RPMI8226 (cell line): Measurements from ENCODE around the gene DNM2.

ENCODE experiments used
- DNase-seq: peaks from one replicate; pipeline ENCODE4 v3.0.0-alpha.2; 2015

DNM2 gene

GRCh38 chr19:10788146-10788545, 70.3 kb downstream of the DNM2 start:
- DNase-seq: no peak

GRCh38 chr19:10789866-10790265, 72.0 kb downstream of the DNM2 start:
- no peak for DNase-seq

DNA sequence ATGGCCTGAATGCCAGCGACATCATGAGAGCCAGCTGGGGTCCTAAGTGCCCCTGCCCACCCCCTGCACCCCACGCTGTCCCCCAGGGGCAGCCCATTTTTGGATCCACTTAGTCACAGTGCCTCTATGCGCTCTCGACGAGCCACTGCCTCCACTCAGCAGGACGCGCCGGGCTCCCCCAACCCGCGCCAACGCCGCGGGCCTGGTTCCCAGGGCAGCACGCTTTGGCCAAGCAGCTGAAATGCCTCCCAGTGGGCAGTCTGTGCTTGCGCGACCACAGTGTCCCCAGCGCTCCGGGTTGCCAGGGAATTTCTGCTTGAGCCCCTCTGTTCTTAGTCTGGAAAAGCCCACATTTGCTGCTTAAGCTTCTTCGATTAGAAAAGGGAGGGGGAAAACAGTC, 78.8 kb downstream of the DNM2 start:
- DNase-seq: no peak

GRCh38 chr19:10797078-10797477, 79.2 kb downstream of the DNM2 start:
- no peak for DNase-seq

DNA sequence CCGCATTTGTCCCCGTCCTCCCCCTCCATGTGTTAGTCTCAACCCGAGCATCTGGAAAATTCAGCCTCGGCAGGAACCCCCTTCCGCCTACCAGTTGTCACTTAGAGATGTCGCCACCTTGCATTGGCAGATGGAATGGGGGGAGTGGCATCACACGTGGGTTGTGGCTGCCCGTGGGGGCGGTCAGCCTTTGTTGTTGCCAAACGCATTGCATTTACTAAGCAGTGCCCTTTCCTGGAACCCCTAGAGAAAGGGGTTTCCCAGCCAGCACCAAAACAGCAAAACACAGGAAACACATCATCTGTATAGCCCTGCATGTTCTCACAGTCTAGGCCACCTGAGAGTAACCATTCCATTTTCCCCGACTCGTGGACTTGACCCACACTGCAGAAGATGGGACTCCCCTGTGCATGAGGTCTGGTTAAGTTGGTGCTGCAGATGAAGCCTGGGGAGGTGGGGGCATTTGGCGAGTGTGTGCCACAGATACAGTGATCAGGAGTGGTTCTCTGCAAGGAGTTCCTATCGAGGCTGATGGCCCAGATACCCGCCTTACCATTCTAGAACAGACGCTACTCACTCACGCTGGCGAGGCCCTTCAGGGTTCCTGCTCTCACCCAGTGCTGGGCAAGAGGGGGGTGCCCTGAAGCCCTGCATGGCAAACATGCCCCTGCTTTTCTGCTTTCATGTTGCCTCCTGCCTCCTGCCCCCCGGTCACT, 79.8 kb downstream of the DNM2 start:
- DNase-seq: no peak

DNA sequence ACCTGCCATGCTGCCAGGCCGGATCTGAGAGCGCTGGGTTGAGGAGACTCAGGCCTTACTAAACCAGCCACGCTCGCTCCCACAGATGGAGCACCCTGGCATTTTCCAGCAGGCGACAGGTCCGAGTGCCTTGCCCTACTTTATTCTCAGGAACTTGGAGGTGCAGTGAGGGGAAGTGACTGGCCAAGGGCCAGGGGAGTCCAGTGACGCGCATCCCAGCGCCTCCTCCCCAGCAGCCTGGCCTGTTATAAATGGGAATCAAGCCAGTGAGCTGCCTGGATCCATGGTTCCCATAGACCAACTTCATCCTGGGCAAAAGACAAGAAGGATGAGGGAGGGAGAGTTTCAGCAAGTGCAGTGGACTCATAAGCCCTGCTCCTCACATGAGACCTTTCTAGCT, 82.6 kb downstream of the DNM2 start:
- no peak for DNase-seq

- no peak for DNase-seq
These were observed 84.6 kb downstream of the DNM2 start for GRCh38 chr19:10802479-10802878.

DNA sequence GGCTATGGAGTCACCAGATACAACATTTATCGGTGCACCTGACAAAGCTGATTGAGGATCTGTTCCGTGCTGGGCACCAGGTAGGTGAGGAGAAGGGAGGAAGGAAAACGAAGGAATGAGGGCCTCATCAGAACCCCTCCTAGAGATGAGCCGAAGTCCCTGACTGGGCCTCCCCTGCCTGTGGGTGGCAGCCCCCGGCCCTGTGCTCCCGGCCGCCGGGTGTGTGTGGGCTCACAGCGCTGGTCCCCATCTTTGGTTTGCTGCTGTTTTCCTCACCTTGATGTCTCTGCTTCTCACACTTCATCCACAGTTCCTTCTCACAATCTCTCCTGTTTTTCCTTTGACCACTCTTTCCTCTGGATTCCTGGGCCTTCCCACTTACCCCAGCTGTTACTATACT, 85.4 kb downstream of the DNM2 start:
- no peak for DNase-seq

DNA sequence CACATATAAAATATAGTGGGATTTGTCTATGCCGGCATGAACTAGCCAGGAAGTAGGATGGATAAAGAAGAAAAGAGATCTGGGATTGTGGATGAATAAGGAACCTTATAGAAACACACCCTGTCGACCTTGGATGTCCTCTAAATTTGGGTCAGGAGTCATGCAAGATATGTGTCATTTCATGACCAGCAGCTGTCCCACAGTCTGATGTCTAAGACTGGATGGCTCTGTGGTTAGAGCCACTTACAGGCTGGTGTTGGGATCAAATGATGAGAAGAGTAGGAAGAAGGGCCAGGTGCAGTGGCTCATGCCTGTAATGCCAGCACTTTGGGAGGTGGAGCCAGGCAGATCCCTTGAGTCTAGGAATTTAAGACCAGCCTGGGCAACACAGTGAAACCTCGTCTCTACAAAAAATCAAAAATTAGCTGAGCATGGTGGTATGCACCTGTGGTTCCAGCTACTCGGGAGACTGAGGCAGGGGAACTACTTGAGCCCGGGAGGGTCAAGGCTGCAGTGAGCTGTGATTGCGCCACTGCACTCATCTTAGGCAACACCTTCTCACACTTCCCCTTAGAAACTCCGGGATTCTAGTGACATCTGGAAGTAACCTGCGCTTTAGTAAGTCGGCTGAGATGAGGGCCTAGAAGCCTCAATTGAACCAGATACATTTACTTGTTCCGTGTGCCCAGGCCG, 87.3 kb downstream of the DNM2 start:
- no peak for DNase-seq

DNA sequence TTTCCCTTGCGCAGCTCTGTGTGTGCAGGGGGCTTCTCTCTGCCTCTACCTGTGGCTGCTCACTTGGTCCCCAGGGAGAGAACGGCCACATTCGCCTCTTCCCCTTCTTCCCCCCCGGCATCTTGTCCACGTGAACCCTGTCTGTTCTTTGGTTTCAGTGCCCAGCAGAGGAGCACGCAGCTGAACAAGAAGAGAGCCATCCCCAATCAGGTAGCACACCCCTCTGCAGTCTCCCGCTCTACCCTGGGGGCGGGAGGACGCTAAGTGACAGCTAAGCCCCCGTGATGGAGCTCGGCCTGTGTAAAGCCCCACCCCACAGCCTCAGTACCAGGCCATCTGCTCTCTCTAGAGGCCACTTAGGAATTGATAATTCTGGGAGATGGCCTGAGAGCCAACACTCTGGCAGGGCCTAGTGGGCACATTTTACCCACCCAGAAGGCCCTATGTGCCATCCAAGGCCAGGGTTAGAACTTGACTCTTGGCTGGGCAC, 87.9 kb downstream of the DNM2 start:
- no peak for DNase-seq

DNA sequence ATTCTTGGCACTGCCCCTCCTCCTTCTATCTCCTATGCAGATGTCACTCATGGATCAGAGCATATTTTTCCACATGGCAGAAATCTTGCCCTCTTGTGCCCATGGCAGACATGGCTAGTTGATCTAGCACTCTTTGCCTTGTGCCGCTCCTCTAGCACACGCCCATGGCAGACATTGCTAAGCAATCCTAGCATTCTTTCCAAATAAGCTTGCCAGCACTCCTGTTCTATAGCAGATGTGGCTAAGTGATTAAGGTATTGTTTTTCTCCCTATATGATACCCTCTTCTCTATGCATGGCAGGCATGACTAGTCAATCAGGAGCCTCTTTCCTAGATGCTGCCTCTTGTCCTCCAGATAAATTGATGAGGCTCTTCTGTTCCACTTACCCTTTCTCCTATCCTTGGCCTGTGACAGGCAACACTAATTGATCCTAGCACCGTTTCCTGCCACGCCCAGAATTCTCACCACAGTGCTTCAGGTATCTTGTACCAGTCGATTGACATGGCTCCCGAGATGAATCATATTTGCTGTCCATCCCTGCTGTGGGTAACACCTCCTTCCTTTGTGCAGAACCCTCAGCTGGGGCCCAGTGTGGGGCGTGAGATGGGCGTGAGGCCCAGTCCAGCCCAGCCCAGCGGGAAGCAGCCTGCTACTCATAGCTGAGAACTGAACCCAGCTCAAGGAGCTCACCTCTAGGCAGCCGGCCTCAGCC, 91.2 kb downstream of the DNM2 start:
- no peak for DNase-seq

- no peak for DNase-seq
These were observed 91.9 kb downstream of the DNM2 start for GRCh38 chr19:10809651-10810285.

GRCh38 chr19:10811391-10812111, 93.7 kb downstream of the DNM2 start:
- no peak for DNase-seq

- no peak for DNase-seq
These were observed 94.3 kb downstream of the DNM2 start for GRCh38 chr19:10812196-10812595.

- no peak for DNase-seq
These were observed 95.1 kb downstream of the DNM2 start for GRCh38 chr19:10812902-10813404.

- DNase-seq: no peak
These were observed 97.2 kb downstream of the DNM2 start for GRCh38 chr19:10815007-10815536.

DNA sequence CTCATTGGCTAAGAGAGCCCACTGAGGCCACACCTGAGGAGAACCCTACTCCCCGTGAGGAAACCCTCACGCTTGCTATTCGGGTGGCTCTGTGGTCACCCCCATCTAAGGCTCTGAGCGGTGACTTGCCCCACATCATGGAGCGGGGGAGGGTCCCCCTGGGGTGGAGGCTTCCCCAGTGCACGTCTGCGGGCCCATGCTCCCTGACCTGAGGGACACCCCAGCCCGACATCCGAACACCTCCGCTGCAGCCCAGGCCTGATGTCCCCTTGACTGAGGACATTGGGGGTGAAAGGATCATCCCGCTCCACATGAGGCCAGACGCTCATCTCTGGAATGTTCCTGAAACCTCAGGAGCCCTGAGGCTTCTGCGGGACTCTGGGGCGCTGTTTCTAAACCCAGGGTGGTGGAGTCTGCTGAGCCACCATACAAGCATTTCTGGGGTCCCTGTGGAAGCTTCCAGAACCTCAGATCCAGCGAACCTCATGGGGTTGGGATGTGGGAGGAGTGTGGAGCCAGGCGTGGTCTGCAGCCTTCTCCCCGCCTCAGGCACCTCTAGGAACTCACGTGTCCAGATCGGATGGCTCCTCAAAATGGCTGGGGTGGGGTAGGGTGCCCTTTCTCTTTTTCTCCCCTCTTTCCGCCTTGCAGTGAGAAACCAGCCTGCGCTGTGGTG, 98.2 kb downstream of the DNM2 start:
- DNase-seq: no peak

DNA sequence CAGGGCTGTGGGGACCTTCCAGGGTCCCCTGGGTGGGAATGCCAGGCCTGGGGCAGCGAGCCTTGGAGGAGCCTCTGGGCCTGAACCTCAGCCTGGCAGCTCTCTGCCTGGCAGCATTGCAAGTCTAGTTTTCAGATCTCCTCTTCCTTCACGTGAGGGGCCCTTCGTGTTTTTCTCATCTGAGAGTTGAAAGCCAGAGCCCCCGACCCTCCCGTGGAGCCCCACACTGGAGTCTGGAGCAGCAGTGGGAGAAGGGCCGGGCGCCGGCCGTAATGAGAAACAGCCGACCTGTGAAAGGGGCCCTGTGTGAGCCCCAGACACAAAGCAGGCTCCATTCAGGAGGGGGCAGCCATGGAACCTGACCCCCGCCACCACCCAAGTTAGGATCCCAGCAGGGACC, 98.8 kb downstream of the DNM2 start:
- no peak for DNase-seq

DNA sequence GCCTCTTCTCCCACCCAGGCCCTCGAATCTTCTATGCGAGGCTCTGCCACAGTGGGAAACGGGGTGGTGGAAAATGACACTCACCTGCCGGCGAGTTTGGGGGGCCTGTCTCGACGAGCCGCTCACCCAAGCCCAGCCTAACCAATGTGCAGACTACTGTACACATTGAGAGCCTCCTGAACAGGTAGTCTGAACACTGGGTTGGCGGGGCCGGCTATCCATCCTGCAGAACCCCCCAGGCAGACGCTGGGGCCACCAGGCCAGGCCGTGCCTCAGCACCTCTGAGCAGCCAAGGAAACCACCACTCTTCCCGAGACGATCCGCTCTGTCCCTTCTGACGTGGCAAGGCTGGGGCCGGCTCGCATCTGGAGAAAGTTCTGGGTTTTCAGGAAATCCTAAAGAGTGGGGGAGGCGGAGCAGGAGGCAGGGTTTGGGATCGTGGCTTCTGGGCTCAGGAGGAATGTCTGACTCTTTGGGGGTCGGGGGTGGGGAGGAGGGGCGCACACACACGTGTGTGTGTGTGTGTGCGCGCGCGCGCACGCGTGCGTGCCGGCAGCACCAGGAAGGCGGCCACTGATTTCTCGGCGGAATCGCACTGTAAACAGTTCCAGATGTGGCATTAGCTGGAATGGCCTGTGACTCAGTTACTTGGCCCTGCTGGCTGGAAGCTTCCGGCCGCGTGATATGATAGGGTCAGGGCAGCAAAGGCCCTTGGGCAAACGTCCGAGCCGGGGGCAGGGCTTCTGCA, 99.6 kb downstream of the DNM2 start:
- DNase-seq: no peak

DNA sequence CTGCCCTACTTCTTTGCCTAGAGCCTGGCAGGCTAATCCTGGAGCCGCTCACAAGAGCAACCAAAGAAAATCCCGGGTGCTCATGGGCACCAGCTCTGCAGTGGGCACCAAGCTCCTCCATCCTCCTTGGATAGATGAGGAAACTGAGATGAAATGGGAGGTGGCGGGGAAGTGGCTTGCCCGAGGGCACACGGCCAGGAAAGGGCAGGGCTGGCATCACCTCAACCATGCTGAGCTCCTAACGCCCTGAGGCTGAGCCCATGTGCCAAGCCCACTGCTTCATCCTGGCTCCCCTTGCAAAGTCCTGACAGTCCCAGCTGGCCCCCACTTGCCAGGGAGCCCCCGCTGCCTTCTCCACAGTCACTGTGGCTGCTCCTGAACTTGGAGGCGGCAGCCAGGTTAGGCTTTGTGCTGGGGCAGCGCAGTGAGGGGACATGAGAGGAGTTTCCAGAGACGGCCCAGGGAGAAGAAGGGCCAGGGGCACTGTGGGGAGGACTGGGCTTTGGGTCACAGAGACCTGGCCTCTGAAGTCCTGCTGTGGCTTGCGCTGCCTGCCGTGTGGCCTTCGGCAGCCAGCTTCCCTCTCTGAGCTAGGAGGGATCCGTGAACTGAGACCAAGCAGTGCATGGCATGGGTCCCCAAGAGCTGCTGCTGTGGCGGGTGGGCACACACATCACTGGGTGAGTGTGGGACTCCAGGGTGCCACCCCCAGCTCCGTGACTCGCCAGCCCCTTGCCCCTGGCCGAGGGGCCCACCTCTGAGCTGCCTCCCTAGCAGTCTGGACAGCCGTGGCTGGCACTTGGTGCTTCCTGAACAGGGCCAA, 100.6 kb downstream of the DNM2 start:
- no peak for DNase-seq
